Measurements from ENCODE around the gene CENPB.
"Not testable (repeated sequence)": the region's sequence is repeated elsewhere in the genome, so short reads cannot be mapped to it uniquely, and the experiment has no call there.

CENPB gene

GRCh38 chr20:3796477-3797225 is 10.1 kb upstream of the CENPB start:
- Histone ChIP-seq H3K9me3 (ENCODE audit: severe bottlenecking) (no peaks in the 10 kb centered on the region), H3K4me3 (ENCODE audit: low read depth, low read length) (peak overlapping the region; percentile 82), H3K27me3 (ENCODE audit: insufficient read depth, low read depth, severe bottlenecking) (no peaks in the 10 kb centered on the region), H3K36me3 (peaks cover 27% of the 10 kb centered on the region), H3K27ac (peak overlapping the region; percentile 81)
- no peak for TF ChIP-seq CTCF (IDR thresholded peaks at IDR 0.05; ENCODE audit: low read depth, low read length)
- no peak for DNase-seq

- peak; percentile 49 for TF ChIP-seq CTCF (IDR thresholded peaks at IDR 0.05; ENCODE audit: low read depth, low read length)
- Histone ChIP-seq H3K9me3 (ENCODE audit: severe bottlenecking) (no peaks in the 10 kb centered on the region), H3K27me3 (ENCODE audit: insufficient read depth, low read depth, severe bottlenecking) (no peaks in the 10 kb centered on the region), H3K4me3 (ENCODE audit: low read depth, low read length) (peak within 1 kb of the TSS; percentile 82), H3K36me3 (peaks cover 18% of the 10 kb centered on the region), H3K27ac (peak within 1 kb of the TSS; percentile 82)
- peak; percentile 95 for DNase-seq
Observed at GRCh38 chr20:3795511-3796468, 9.2 kb upstream of the CENPB start, which contains the start of gene CDC25B. TSS of gene CDC25B (plus strand) at chr20:3796310. CDS start at chr20:3796532, 222 bp downstream.

- Histone ChIP-seq H3K4me3 (ENCODE audit: low read depth, low read length) (peak overlapping the region; percentile 82; the same call in 1 of the 2 replicates), H3K9me3 (ENCODE audit: severe bottlenecking) (no peaks in the 10 kb centered on the region), H3K36me3 (peaks cover 12% of the 10 kb centered on the region), H3K27ac (no peak overlapping the region), H3K27me3 (ENCODE audit: insufficient read depth, low read depth, severe bottlenecking) (no peaks in the 10 kb centered on the region)
- no peak for DNase-seq
- TF ChIP-seq CTCF (IDR thresholded peaks at IDR 0.05; ENCODE audit: low read depth, low read length) = no peak
Observed at GRCh38 chr20:3794701-3795420, 8.3 kb upstream of the CENPB start.

GRCh38 chr20:3794168-3794567 is 7.6 kb upstream of the CENPB start:
- not testable (repeated sequence) for H3K9me3 ChIP-seq (ENCODE audit: severe bottlenecking); H3K27me3 ChIP-seq (ENCODE audit: insufficient read depth, low read depth, severe bottlenecking); H3K4me3 ChIP-seq (ENCODE audit: low read depth, low read length); H3K27ac ChIP-seq; DNase-seq
- H3K36me3 ChIP-seq = peaks cover 12% of the 10 kb centered on the region

- DNase-seq; H3K4me3 ChIP-seq (ENCODE audit: low read depth, low read length); H3K27me3 ChIP-seq (ENCODE audit: insufficient read depth, low read depth, severe bottlenecking); H3K9me3 ChIP-seq (ENCODE audit: severe bottlenecking); H3K27ac ChIP-seq: not testable (repeated sequence)
- H3K36me3 ChIP-seq = peaks cover 14% of the 10 kb centered on the region
Observed at GRCh38 chr20:3789201-3789600, 2.7 kb upstream of the CENPB start.

GRCh38 chr20:3788685-3789155 is 2.2 kb upstream of the CENPB start:
- no peaks in the 10 kb centered on the region for H3K9me3 ChIP-seq (ENCODE audit: severe bottlenecking)
- H3K36me3 ChIP-seq = peaks cover 14% of the 10 kb centered on the region
- TF ChIP-seq CTCF (IDR thresholded peaks at IDR 0.05; ENCODE audit: low read depth, low read length) = no peak
- no peaks in the 10 kb centered on the region for H3K27me3 ChIP-seq (ENCODE audit: insufficient read depth, low read depth, severe bottlenecking)
- DNase-seq = no peak
- no peak overlapping the region for H3K27ac ChIP-seq
- no peak overlapping the region for H3K4me3 ChIP-seq (ENCODE audit: low read depth, low read length)

Data from WERI-Rb-1 (cell line).